Mucosa of stomach (tissue), 1 donor: ENCODE measurements around the gene PCNT.

Experiments
- H3K27me3 ChIP-seq: one replicate; pipeline ENCODE4 v1.7.0; 2013; ENCODE audit warnings: mild to moderate bottlenecking, low read length; ENCODE audit not compliant: control insufficient read depth, insufficient read depth
- H3K36me3 ChIP-seq: one replicate; pipeline ENCODE4 v1.7.0; 2013; ENCODE audit warnings: low read length; ENCODE audit not compliant: control insufficient read depth, insufficient read depth
- H3K4me1 ChIP-seq: one replicate; pipeline ENCODE4 v1.7.0; 2013; ENCODE audit warnings: mild to moderate bottlenecking, low read length; ENCODE audit not compliant: control insufficient read depth, insufficient read depth
- H3K4me3 ChIP-seq: one replicate; pipeline ENCODE4 v1.7.0; 2013; ENCODE audit warnings: low read length
- H3K9ac ChIP-seq: one replicate; pipeline ENCODE4 v1.7.0; 2013; ENCODE audit warnings: mild to moderate bottlenecking, low read length, moderate library complexity
- H3K9me3 ChIP-seq: one replicate; pipeline ENCODE4 v1.7.0; 2013; ENCODE audit warnings: mild to moderate bottlenecking, low read length, moderate library complexity; ENCODE audit not compliant: control insufficient read depth
- donor health status: Pancreatic carcinoma.

Gene PCNT, protein sequence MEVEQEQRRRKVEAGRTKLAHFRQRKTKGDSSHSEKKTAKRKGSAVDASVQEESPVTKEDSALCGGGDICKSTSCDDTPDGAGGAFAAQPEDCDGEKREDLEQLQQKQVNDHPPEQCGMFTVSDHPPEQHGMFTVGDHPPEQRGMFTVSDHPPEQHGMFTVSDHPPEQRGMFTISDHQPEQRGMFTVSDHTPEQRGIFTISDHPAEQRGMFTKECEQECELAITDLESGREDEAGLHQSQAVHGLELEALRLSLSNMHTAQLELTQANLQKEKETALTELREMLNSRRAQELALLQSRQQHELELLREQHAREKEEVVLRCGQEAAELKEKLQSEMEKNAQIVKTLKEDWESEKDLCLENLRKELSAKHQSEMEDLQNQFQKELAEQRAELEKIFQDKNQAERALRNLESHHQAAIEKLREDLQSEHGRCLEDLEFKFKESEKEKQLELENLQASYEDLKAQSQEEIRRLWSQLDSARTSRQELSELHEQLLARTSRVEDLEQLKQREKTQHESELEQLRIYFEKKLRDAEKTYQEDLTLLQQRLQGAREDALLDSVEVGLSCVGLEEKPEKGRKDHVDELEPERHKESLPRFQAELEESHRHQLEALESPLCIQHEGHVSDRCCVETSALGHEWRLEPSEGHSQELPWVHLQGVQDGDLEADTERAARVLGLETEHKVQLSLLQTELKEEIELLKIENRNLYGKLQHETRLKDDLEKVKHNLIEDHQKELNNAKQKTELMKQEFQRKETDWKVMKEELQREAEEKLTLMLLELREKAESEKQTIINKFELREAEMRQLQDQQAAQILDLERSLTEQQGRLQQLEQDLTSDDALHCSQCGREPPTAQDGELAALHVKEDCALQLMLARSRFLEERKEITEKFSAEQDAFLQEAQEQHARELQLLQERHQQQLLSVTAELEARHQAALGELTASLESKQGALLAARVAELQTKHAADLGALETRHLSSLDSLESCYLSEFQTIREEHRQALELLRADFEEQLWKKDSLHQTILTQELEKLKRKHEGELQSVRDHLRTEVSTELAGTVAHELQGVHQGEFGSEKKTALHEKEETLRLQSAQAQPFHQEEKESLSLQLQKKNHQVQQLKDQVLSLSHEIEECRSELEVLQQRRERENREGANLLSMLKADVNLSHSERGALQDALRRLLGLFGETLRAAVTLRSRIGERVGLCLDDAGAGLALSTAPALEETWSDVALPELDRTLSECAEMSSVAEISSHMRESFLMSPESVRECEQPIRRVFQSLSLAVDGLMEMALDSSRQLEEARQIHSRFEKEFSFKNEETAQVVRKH (N-terminal part only)

DNA sequence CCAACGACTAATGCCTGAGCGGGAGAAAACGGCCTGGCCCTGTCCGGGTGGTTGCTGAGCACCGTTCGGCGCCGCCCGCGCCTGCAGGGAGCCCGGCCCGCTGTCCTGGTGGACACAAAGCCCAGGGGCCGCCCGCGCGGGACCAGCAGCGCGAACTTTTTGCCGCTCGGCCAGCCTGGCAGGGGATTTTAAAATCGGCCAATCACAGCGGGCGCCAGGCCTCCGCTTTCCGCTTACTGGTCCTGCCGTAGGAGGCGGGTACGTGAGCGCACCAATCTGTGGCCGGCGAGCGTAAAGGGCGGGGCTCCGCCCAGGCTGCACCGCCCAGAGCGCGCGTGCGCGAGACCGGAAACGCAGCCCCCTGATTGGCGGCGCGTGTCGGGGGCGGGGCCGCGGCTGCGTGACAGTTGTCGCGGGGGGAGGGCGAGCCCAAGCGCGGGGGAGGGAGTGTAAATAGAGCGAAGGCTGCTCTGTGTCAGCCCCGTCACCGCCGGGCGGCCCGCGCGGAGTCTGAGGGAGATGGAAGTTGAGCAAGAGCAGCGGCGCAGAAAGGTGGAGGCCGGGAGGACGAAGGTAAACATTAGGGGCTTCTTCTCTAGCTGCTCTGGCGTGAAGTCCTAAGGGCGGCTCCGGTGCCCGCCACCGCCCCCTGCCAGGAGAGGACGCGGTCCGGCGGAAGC, at the start of gene PCNT, which contains the start of gene C21orf58:
Gene PCNT (plus strand): TSS at position 447 of the 680 bp plus-strand sequence. CDS start 73 bp downstream, at position 520.
Gene C21orf58 (minus strand): TSS at position 161 of the 680 bp plus-strand sequence. CDS start 1,132 bp downstream, outside the sequence.
- H3K27me3 ChIP-seq: no peaks in the 10 kb centered on the region
- no peaks in the 10 kb centered on the region for H3K36me3 ChIP-seq
- peak within 1 kb of the TSS; percentile 85 for H3K9ac ChIP-seq
- H3K9me3 ChIP-seq: no peaks in the 10 kb centered on the region
- peaks cover 8% of the 10 kb centered on the region for H3K4me1 ChIP-seq
- H3K4me3 ChIP-seq: peak within 1 kb of the TSS; percentile 67

- no peaks in the 10 kb centered on the region for H3K27me3 ChIP-seq
- no peaks in the 10 kb centered on the region for H3K4me1 ChIP-seq
- H3K9ac ChIP-seq: no peak overlapping the region
- peaks cover 25% of the 10 kb centered on the region for H3K36me3 ChIP-seq
- no peak overlapping the region for H3K4me3 ChIP-seq
- no peaks in the 10 kb centered on the region for H3K9me3 ChIP-seq
Observed at GRCh38 chr21:46274797-46275390, 49.1 kb upstream of the PCNT start.

GRCh38 chr21:46284077-46284644, 39.8 kb upstream of the PCNT start:
- Histone ChIP-seq H3K27me3 (no peaks in the 10 kb centered on the region), H3K9me3 (no peaks in the 10 kb centered on the region), H3K4me3 (no peak overlapping the region), H3K36me3 (peaks cover 14% of the 10 kb centered on the region), H3K9ac (peak overlapping the region; percentile 11), H3K4me1 (peaks cover 23% of the 10 kb centered on the region)

DNA sequence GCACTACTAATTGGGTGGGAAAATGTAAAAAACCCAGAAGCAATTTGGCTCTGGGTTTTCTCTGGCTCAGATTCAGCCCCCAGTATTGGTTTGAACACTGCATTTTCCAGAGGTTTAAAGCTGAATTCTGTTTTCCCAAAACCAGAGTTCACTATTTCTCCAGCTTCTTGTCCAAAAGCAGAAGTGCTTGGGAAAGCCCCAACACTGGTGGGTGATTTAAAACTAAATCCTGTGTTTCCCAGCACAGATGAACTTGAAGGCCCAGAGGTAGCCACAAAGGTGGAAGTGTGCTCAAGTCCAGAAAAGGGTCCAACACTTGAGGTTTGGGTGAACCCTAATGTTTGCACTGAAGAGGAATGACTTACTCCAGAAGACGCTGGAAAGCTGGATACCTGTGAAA, 39.2 kb upstream of the PCNT start:
- H3K4me3 ChIP-seq: peak overlapping the region; percentile 97
- peaks cover 9% of the 10 kb centered on the region for H3K36me3 ChIP-seq
- peaks cover 23% of the 10 kb centered on the region for H3K4me1 ChIP-seq
- H3K9me3 ChIP-seq: no peaks in the 10 kb centered on the region
- H3K27me3 ChIP-seq: no peaks in the 10 kb centered on the region
- peak overlapping the region; percentile 71 for H3K9ac ChIP-seq

GRCh38 chr21:46285206-46285661, 38.7 kb upstream of the PCNT start, which contains the start of gene MCM3AP:
Gene MCM3AP (minus strand): TSS chr21:46285611. CDS start chr21:46285286, 325 bp downstream.
- H3K4me3 ChIP-seq: peak within 1 kb of the TSS; percentile 97
- peaks cover 23% of the 10 kb centered on the region for H3K4me1 ChIP-seq
- H3K9ac ChIP-seq: peak within 1 kb of the TSS; percentile 71
- H3K9me3 ChIP-seq: no peaks in the 10 kb centered on the region
- no peaks in the 10 kb centered on the region for H3K27me3 ChIP-seq
- H3K36me3 ChIP-seq: peaks cover 4% of the 10 kb centered on the region

- Histone ChIP-seq H3K27me3 (no peaks in the 10 kb centered on the region), H3K4me1 (peaks cover 23% of the 10 kb centered on the region), H3K9me3 (no peaks in the 10 kb centered on the region), H3K9ac (peak within 1 kb of the TSS; percentile 71), H3K36me3 (peaks cover 4% of the 10 kb centered on the region), H3K4me3 (peak within 1 kb of the TSS; percentile 97)
Observed at GRCh38 chr21:46285761-46286647, 38.0 kb upstream of the PCNT start, which contains the start of gene YBEY. Gene YBEY (plus strand): TSS chr21:46286342. CDS start chr21:46286914, 572 bp downstream.

- peak overlapping the region; percentile 71 for H3K9ac ChIP-seq
- H3K4me1 ChIP-seq: peaks cover 23% of the 10 kb centered on the region
- H3K27me3 ChIP-seq: no peaks in the 10 kb centered on the region
- H3K4me3 ChIP-seq: peak overlapping the region; percentile 97
- no peaks in the 10 kb centered on the region for H3K9me3 ChIP-seq
- H3K36me3 ChIP-seq: peaks cover 4% of the 10 kb centered on the region
Observed at GRCh38 chr21:46286648-46287002, 37.3 kb upstream of the PCNT start.

DNA sequence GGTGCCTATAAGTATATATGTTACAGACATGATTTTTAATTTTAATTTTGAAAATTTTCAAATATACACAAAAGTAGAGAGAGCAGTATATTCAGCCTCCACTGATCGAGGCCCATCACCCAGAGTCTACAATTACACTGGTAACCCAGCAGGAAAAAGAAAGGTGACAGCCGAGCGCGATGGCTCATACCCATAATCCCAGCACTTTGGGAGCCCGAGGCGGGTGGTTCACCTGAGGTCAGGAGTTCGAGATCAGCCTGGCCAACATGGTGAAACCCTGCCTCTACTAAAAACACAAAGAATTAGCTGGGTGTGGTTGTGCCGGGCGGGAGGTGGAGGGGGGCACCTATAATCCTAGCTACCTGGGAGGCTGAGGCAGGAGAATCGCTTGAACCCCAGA, 36.4 kb upstream of the PCNT start:
- Histone ChIP-seq H3K4me3 (no peak overlapping the region), H3K9me3 (no peaks in the 10 kb centered on the region), H3K9ac (no peak overlapping the region), H3K27me3 (no peaks in the 10 kb centered on the region), H3K4me1 (peaks cover 23% of the 10 kb centered on the region), H3K36me3 (peaks cover 4% of the 10 kb centered on the region)

DNA sequence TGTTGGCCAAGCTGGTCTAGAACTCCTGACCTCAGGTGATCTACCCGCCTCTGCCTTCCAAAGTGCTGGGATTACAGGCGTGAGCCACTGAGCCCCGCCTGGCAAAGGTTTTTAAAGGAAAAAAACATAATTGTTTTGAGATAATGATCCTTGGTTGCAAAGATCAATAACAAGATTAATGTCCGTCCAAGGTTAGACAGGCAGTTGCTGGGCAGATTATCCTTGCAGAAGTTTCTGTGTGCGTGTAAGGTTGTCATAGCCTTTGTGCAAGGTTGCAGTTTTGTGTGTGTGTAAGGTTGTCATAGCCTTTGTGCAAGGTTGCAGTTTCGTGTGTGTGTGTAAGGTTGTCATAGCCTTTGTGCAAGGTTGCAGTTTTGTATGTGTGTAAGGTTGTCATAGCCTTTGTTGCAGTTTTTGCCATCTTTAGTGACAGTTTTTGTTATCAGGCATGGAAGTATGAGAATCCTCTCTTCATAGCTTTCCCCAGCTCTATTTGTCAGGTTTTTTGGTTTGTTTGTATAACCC, 34.2 kb upstream of the PCNT start:
- peaks cover 6% of the 10 kb centered on the region for H3K4me1 ChIP-seq
- no peak overlapping the region for H3K9ac ChIP-seq
- H3K27me3 ChIP-seq: no peaks in the 10 kb centered on the region
- H3K4me3 ChIP-seq: no peak overlapping the region
- H3K9me3 ChIP-seq: no peaks in the 10 kb centered on the region
- H3K36me3 ChIP-seq: no peaks in the 10 kb centered on the region

DNA sequence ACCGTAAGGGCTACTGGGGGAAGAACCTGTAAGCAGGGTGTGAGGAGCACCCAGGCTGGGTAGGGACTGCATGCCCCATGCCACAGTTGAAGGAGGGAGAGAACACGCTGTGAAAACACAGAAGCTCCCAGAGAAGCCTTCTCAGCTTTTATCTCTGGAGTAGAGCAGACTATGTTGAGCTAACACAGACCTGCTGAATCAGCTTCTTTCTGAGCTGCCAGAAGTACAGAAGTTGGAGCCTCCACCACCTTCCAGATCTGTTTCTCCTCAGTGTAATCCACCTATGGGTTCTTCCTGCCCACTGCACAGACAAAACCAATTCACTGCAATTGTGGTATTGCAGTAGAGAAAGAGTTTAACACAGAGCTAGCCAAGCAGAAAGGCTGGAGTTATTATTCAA, 32.4 kb upstream of the PCNT start:
- Histone ChIP-seq H3K9me3 (no peaks in the 10 kb centered on the region), H3K4me3 (no peak overlapping the region), H3K36me3 (no peaks in the 10 kb centered on the region), H3K9ac (no peak overlapping the region), H3K27me3 (no peaks in the 10 kb centered on the region), H3K4me1 (peaks cover 9% of the 10 kb centered on the region)
